GF-D8 (cell line): ENCODE results near the gene FBXW2.

Experiments used
- DNase-seq: peaks from one replicate; lab custom pipeline; 2025; lab: John Stamatoyannopoulos, UW

FBXW2 gene

GRCh38 chr9:120741701-120742100 is 51.5 kb downstream of the FBXW2 start:
- DNase-seq: no peak

DNA sequence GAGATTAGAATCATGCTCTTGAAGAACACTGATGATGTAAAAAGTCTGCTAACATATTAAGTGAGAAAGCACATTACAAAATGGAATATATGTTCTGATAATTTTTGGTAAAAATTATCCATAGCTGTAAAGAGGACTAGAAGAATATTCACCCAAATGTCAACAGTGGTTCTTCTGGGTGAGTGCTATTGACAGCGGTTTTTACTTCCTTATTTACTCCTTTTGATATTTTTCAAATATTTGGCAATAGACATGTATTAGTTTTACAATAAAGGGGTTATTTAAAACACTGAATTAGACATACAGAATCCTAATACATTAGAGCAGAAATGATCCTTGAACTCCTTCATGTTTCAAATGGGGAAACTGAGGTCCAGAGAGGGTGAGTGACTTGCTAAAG is 52.0 kb downstream of the FBXW2 start:
- DNase-seq: no peak

DNA sequence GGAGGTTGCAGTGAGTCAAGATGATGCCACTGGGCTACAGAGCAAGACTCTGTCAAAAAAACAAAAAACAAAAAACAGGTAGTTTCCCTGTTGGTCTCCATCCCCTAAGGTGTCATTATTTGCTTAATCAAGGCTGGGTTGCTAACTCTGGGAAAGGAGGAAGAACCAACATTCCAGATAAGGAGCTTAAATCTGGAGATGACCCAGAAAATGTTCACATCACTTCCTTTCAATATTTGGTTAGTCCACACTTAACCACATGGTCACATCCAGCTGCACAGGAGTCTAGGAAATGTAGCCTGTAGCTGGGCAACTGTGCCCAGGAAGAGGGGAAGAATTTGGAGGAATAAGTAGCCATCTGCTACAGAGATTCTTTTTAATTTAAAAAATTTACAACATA is 53.1 kb downstream of the FBXW2 start:
- DNase-seq: no peak

DNA sequence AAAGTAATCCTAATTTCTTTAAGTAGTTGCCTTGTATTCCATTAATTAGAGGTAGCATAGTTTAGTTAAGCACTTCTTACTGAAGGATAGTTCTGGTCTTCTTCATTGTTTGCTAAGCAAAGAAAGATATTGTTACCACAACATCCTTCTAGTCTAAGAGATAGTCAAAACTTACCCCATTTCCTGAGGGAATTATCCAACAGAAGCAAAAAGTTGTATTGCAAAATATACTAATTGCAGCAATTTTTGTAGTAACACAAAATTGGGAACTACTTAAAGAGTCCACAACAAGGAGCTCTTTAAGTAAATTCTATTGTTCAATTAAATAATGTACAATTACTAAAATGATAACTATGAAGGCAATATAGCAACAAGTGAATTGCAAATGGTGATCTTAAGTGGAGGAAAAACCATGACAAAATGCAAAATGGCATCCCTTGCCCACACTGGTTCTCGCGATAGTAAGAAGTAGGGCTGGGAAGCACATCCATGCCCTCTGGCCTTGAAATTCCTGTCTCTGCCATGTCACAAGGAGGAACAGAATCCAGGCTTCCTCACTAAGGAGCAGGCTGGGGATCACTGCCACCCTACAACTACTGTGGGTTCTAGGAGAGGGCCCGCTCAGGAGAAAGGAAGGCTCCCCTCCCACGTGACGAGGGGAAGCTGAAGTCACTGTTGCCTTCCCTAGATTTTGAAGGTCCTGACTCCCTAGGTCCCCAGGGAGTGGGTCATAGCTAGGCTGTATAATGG is 55.6 kb downstream of the FBXW2 start:
- DNase-seq: no peak

- no peak for DNase-seq
Observed at GRCh38 chr9:120736881-120737280, 56.3 kb downstream of the FBXW2 start.

GRCh38 chr9:120735415-120736126 is 57.6 kb downstream of the FBXW2 start:
- peak; percentile 98 for DNase-seq

DNA sequence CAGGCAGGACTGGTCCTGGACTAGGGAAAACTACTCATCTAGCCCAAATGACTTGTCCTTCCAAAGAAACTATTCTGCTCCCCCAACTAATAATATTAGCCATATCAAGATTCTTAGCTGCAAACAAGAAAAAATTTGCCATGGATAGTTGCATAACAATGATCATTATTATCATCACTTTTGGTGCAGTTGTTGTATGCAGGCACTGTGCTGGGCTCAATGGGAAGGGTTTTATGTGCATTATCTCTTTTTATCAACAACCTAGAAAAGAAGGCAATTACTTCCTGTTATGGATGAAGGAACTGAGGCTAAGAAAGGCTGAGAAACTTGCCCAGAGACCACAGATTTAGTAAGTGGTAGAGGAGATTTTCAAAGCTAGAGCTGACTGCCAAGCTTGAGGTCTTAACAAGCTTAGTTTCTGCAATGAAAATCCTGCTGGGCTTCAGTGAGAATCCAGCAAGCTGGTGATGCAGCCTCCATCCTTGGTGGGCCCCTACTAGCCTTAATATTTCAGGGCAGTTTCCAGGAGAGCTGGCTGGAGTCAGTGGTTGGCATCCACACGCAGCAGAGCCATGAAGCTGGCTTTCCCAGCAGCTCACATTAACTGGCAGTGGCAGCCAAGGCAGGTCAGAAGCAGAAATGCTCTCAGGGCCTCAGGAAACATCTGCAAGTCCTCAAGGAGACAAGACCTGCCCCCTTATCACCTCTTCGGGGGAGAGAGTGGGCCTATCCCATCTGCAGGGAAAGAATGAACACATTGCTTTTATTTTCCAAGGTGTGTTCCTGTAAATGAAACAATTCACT is 58.4 kb downstream of the FBXW2 start:
- DNase-seq: peak; percentile 81

DNA sequence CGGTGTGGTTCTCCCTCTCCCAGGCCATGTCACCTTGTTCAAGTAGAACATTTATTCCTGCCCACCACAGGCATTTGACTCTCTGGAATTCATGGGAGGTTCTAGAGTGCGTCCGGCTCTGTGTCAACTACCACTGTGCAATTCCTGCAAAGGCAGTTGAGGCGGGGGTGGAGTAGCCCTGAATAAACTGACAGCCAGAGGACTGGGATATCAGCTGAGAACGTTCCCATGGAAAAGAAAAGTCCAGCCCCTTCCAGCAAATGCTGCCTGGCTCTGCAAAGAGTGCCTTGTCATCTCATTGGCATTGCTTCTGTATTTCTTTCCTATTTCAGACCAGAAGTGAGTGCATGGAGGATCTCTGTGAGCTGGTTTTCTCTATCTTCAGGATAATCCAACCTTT is 60.0 kb downstream of the FBXW2 start:
- no peak for DNase-seq

GRCh38 chr9:120730654-120731514 is 62.3 kb downstream of the FBXW2 start:
- DNase-seq: no peak

- peak; percentile 12 for DNase-seq
Observed at GRCh38 chr9:120729791-120730241, 63.4 kb downstream of the FBXW2 start.

DNA sequence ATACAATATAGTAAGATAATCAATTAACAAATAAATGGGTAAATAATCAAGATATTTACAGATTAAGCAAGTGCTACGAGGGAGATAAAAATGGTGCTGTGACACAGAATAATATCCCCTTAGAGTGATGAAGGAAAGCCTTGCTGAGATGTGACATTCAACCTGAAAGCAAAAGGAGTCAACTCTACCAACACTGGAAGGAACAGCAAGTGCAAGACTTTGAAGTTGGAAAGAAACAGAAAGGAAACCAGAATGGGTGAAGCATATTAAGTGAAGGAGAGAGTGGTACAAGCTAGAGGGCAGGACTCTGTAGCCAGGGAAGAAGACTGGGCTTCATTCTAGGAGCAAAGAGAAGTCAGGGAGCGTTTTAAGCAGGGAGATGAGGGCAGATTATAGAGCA is 66.7 kb downstream of the FBXW2 start:
- DNase-seq: no peak

GRCh38 chr9:120725907-120726306 is 67.3 kb downstream of the FBXW2 start:
- DNase-seq: no peak

DNA sequence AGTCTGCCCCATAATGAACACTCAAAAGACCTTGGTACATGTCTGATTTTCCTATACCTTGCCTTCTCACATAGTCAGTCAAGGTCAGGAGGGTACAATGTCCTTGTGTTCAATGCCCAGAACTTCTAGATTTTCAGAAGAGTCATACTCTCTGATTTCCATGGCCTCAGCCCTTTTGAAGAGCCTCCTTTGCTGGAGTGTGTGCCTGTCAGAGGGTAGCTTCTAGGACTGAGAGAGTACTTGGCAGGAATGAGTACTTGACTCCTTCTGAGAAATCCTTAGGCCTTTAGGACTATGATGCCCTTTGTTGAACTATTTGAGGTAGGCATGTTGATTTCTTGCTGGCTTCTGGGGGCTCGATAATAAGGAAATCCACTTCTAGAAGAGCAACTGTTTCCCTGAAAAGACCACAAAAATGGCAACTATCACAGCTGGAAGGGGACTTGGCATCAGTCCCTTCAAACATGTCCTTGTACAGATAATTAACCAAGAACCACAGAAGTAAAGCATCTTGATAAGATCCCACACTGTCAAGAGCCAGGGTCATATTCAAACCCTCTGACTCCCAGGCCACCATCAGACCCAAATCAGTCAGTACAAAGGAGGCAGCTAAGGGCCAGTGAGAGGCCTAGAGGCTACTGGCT is 68.3 kb downstream of the FBXW2 start:
- DNase-seq: no peak

GRCh38 chr9:120723565-120723964 is 69.7 kb downstream of the FBXW2 start:
- no peak for DNase-seq

GRCh38 chr9:120720404-120720803 is 72.8 kb downstream of the FBXW2 start:
- no peak for DNase-seq

GRCh38 chr9:120718316-120718715 is 74.9 kb downstream of the FBXW2 start:
- no peak for DNase-seq

DNA sequence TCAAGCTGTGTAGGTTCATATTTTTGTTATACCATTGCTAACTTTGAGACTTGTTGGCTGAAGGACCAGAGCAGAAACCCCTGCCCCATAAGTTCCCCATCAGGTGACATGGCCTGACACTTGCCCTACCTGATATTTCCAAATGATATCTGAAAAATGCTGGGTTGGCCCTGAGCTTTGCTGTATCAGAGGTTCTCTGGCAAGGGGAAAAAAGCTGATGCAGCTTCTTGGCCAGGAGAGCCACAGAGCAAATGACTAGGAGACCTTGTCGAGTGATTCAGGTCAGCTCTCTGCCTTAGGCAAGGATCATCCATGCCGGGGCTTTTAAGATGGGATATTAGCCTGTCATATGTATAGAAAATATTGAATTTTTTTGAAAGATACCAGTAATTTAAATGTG is 76.0 kb downstream of the FBXW2 start:
- no peak for DNase-seq

DNA sequence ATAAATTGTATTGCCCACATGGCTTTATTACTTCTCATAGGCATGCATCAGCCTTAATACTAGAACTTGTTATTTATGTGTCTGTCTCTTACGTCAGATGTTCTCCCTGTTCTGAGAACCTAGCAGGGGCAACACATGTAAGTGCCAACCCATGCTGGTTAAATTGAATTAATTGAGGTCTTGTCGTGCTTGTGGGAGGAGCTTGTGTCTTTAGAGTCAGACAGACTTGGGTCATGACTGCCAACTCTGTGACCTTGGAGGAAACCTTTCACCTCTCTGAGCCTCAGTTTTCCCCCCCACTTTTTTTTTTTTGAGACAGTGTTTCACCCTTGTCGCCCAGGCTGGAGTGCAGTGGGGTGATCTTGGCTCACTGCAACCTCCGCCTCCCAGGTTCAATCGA is 76.7 kb downstream of the FBXW2 start:
- no peak for DNase-seq

DNA sequence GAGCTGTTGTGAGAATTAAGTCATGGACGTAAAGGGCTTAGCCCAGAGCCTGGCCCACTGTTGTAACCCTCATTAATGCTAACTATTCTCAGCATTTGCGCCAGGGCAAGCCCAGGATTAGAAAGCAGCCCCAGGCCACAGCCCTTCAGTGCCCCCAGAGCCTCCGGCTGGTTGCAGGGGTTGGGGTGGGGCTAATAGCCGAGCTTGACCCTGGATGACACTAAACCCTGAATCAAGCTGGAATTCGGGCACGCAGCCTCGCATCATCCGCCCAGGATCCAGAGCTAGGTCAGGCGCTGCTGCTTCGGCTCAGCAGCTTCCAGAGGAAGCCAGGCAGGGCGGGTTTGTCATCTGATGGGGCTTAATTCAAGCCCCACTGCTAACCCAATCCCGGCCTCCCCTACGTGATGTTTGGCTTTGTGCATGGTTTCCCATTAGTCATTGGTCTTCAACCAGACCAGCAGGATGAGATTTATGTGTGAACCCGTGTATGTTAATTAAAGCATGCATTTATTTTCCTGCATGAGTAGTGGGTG is 77.8 kb downstream of the FBXW2 start:
- DNase-seq: no peak

DNA sequence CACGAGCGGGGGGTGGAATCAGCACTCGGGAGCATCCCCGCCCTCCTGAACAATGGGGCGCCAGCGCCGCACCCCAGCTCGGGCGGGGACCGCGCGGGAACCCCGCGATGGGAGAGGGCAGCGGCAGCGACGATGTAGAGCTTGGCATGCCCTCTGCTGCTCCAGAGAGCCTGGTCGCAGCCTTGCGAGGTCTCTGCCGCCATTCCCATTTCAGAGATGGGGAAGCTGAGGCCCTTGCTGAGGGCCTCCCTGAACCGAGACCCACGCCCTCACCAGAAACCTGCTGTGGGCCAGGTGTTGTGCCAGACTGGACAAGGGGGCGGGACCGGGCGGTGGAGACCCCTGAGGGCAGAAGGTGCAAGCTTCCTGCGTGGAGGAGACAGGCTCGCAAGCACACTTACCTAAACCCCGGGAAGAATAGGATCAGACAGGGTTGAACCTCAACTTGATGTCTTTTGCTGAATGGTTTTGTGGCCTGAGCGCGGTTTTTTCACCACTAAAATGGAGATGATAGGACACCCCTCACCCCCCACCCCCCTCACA is 78.3 kb downstream of the FBXW2 start:
- no peak for DNase-seq
